ENCODE results near the gene CHST8.

DNA sequence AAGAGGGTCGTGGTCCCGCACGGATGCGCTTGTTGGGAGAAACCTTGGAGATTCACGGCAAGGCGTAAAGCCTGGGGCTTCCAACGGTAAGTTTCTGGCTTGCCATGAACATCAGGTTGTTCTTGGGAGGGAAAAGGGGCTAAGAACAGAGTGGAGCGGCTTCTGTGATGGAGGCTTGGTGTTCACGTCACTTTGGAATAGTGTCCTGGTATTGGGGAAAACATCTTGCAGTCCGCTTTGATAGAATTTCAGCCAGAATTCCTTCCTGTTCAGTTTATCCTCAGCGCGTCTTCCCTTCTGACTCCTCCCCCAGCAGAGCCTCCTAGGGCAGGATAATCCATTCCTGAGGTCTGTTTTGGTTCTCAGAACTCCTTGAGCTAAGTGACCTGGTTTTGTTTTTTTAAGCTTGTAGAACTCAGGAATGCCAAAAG, 176.9 kb downstream of the CHST8 start:
- TF ChIP-seq EP300 (IDR thresholded peaks at IDR 0.05; ENCODE audit: low read depth) (no peak), POLR2A (IDR thresholded peaks at IDR 0.05) (no peak), POLR2AphosphoS5 (IDR thresholded peaks at IDR 0.05) (no peak)
- TF ChIP-seq, protein P1, sequence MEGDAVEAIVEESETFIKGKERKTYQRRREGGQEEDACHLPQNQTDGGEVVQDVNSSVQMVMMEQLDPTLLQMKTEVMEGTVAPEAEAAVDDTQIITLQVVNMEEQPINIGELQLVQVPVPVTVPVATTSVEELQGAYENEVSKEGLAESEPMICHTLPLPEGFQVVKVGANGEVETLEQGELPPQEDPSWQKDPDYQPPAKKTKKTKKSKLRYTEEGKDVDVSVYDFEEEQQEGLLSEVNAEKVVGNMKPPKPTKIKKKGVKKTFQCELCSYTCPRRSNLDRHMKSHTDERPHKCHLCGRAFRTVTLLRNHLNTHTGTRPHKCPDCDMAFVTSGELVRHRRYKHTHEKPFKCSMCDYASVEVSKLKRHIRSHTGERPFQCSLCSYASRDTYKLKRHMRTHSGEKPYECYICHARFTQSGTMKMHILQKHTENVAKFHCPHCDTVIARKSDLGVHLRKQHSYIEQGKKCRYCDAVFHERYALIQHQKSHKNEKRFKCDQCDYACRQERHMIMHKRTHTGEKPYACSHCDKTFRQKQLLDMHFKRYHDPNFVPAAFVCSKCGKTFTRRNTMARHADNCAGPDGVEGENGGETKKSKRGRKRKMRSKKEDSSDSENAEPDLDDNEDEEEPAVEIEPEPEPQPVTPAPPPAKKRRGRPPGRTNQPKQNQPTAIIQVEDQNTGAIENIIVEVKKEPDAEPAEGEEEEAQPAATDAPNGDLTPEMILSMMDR (IDR thresholded peaks at IDR 0.05): no peak
